Effector CD8-positive, alpha-beta T cell (primary cell): ENCODE data around the gene SLC35G1.

ENCODE experiments used
- DNase-seq: peaks from one replicate; lab custom pipeline; 2025; lab: John Stamatoyannopoulos, UW

The SLC35G1 gene

GRCh38 chr10:93951905-93952304 lies 58.1 kb downstream of the SLC35G1 start:
- DNase-seq: no peak
